NB4 (cell line): Measurements from ENCODE around the gene ASB6.

Source experiments
- POLR2A ChIP-seq: IDR thresholded peaks from 2 replicates; pipeline ENCODE4 v1.6.1; 2011; ENCODE audit warnings: mild to moderate bottlenecking; ENCODE audit not compliant: insufficient read length; ENCODE audit errors: extremely low read depth
- TF ChIP-seq, protein P1 (sequence below): IDR thresholded peaks from one replicate; pipeline ENCODE4 v1.5.1; 2012; ENCODE audit warnings: low read depth, low read length

GRCh38 chr9:129586245-129586644 lies 55.7 kb downstream of the ASB6 start:
- TF ChIP-seq, protein P1, sequence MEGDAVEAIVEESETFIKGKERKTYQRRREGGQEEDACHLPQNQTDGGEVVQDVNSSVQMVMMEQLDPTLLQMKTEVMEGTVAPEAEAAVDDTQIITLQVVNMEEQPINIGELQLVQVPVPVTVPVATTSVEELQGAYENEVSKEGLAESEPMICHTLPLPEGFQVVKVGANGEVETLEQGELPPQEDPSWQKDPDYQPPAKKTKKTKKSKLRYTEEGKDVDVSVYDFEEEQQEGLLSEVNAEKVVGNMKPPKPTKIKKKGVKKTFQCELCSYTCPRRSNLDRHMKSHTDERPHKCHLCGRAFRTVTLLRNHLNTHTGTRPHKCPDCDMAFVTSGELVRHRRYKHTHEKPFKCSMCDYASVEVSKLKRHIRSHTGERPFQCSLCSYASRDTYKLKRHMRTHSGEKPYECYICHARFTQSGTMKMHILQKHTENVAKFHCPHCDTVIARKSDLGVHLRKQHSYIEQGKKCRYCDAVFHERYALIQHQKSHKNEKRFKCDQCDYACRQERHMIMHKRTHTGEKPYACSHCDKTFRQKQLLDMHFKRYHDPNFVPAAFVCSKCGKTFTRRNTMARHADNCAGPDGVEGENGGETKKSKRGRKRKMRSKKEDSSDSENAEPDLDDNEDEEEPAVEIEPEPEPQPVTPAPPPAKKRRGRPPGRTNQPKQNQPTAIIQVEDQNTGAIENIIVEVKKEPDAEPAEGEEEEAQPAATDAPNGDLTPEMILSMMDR: no peak
- TF ChIP-seq POLR2A: no peak
